ENCODE data around the gene FA2H. TPM values are rescaled to one million over a fixed set of nuclear protein-coding genes. Genes with fewer than 3 reads are reported as not detected.
"Not testable (repeated sequence)": the region's sequence is repeated elsewhere in the genome, so short reads cannot be mapped to it uniquely, and the experiment has no call there.

The FA2H gene
- not detected in 2 replicates for total RNA-seq
- polyA plus RNA-seq (2012): not detected

- DNase-seq (ENCODE audit: low read depth): peak; percentile 14
Observed at GRCh38 chr16:74774223-74775139, at the start of gene FA2H. Gene FA2H (minus strand): TSS chr16:74774820. CDS start chr16:74774755, 65 bp downstream.

- DNase-seq (ENCODE audit: low read depth): no peak
Observed at GRCh38 chr16:74817851-74818250, 43.2 kb upstream of the FA2H start.

GRCh38 chr16:74813109-74813641 is 38.6 kb upstream of the FA2H start:
- DNase-seq (ENCODE audit: low read depth): peak; percentile 69

- peak; percentile 6 for DNase-seq (ENCODE audit: low read depth)
Observed at GRCh38 chr16:74811911-74812310, 37.3 kb upstream of the FA2H start.

- not testable (repeated sequence) for DNase-seq (ENCODE audit: low read depth)
Observed at GRCh38 chr16:74811216-74811615, 36.6 kb upstream of the FA2H start.

GRCh38 chr16:74807052-74807646 is 32.5 kb upstream of the FA2H start:
- DNase-seq (ENCODE audit: low read depth): no peak

- DNase-seq (ENCODE audit: low read depth): no peak
Observed at GRCh38 chr16:74800216-74800871, 25.7 kb upstream of the FA2H start.

- no peak for DNase-seq (ENCODE audit: low read depth)
Observed at GRCh38 chr16:74797414-74797813, 22.8 kb upstream of the FA2H start.

- no peak for DNase-seq (ENCODE audit: low read depth)
Observed at GRCh38 chr16:74795104-74795503, 20.5 kb upstream of the FA2H start.

- no peak for DNase-seq (ENCODE audit: low read depth)
Observed at GRCh38 chr16:74794668-74795067, 20.0 kb upstream of the FA2H start.

- DNase-seq (ENCODE audit: low read depth): no peak
Observed at GRCh38 chr16:74793571-74793970, 19.0 kb upstream of the FA2H start.

- no peak for DNase-seq (ENCODE audit: low read depth)
Observed at GRCh38 chr16:74792225-74792624, 17.6 kb upstream of the FA2H start.

- not testable (repeated sequence) for DNase-seq (ENCODE audit: low read depth)
Observed at GRCh38 chr16:74791749-74792148, 17.1 kb upstream of the FA2H start.

GRCh38 chr16:74788108-74788507 is 13.5 kb upstream of the FA2H start:
- no peak for DNase-seq (ENCODE audit: low read depth)

GRCh38 chr16:74785031-74785430 is 10.4 kb upstream of the FA2H start:
- DNase-seq (ENCODE audit: low read depth): no peak

GRCh38 chr16:74778646-74779045 is 4.0 kb upstream of the FA2H start:
- no peak for DNase-seq (ENCODE audit: low read depth)

- no peak for DNase-seq (ENCODE audit: low read depth)
Observed at GRCh38 chr16:74776926-74777325, 2.3 kb upstream of the FA2H start.

- no peak for DNase-seq (ENCODE audit: low read depth)
Observed at GRCh38 chr16:74775255-74775654, 635 bp upstream of the FA2H start.

GRCh38 chr16:74773446-74774222 is 986 bp downstream of the FA2H start:
- DNase-seq (ENCODE audit: low read depth): no peak

GRCh38 chr16:74771656-74772315 is 2.8 kb downstream of the FA2H start:
- DNase-seq (ENCODE audit: low read depth): no peak

All from myocyte (in vitro differentiated cells).